Liver (tissue), 9 donors: ENCODE measurements around the gene TNNI3K. TPM values are rescaled to one million over a fixed set of nuclear protein-coding genes. Genes with fewer than 3 reads are reported as not detected.

Experiments used
- DNase-seq: peaks from one replicate; pipeline ENCODE4 v3.0.0-alpha.2; 2017; ENCODE audit warnings: low spot score
- H3K27ac ChIP-seq, 2 donors: one replicate each; pipeline ENCODE4 v1.7.0; 2013; ENCODE audit warnings: inconsistent platforms in 2 of 2, low read length in 2 of 2, control low read depth in 1 of 2, low read depth in 1 of 2, mild to moderate bottlenecking in 1 of 2
- H3K27me3 ChIP-seq, 4 donors: one replicate each; pipeline versions ENCODE4 v1.6.1 to v1.7.0; 2013; ENCODE audit warnings: low read length in 3 of 4, inconsistent platforms in 1 of 4, mild to moderate bottlenecking in 1 of 4, moderate library complexity in 1 of 4; ENCODE audit not compliant: control insufficient read depth in 4 of 4, insufficient read depth in 4 of 4
- H3K36me3 ChIP-seq, 4 donors: one replicate each; pipeline versions ENCODE4 v1.6.1 to v1.7.0; 2013; ENCODE audit warnings: low read length in 3 of 4, mild to moderate bottlenecking in 3 of 4, low read depth in 1 of 4, moderate library complexity in 1 of 4; ENCODE audit not compliant: control insufficient read depth in 4 of 4, insufficient read depth in 3 of 4
- H3K4me1 ChIP-seq, 4 donors: one replicate each; pipeline versions ENCODE4 v1.6.1 to v1.7.0; 2013; ENCODE audit warnings: low read length in 3 of 4, mild to moderate bottlenecking in 3 of 4, moderate library complexity in 1 of 4; ENCODE audit not compliant: control insufficient read depth in 4 of 4, insufficient read depth in 4 of 4
- H3K4me3 ChIP-seq, 3 donors: one replicate each; pipeline versions ENCODE4 v1.6.1 to v1.7.0; 2013; ENCODE audit warnings: low read length in 3 of 3, control low read depth in 1 of 3, low read depth in 1 of 3, mild to moderate bottlenecking in 1 of 3
- H3K9ac ChIP-seq, 2 donors: one replicate each; pipeline ENCODE4 v1.7.0; 2013; ENCODE audit warnings: low read length in 2 of 2, mild to moderate bottlenecking in 2 of 2, moderate library complexity in 2 of 2, control low read depth in 1 of 2, low read depth in 1 of 2
- H3K9me3 ChIP-seq, 4 donors: one replicate each; pipeline versions ENCODE4 v1.6.1 to v1.7.0; 2013; ENCODE audit warnings: low read length in 3 of 4; ENCODE audit not compliant: control insufficient read depth in 4 of 4
- CTCF ChIP-seq: fragments of 150-350 bp; IDR thresholded peaks from 2 replicates; pipeline ENCODE4 v1.5.1; 2017; ENCODE audit warnings: improper control_type of control experiment, low read depth, low read length; ENCODE audit not compliant: missing input control
- EGR1 ChIP-seq, 2 donors: IDR thresholded peaks; 2 replicates each; pipeline ENCODE4 v1.6.1; 2016 to 2018; ENCODE audit warnings: antibody characterized with exemption in 2 of 2, low read depth in 2 of 2
- FOXA1 ChIP-seq: IDR thresholded peaks from 2 replicates; pipeline ENCODE4 v1.6.1; 2016; ENCODE audit warnings: antibody characterized with exemption
- FOXA2 ChIP-seq: IDR thresholded peaks from 2 replicates; pipeline ENCODE4 v1.6.1; 2016; ENCODE audit warnings: antibody characterized with exemption
- GABPA ChIP-seq, 2 donors: IDR thresholded peaks in 1 of 2; conservative IDR thresholded peaks in 1 of 2; 2 replicates each; pipeline ENCODE4 v1.6.1; 2016; ENCODE audit warnings: antibody characterized with exemption in 2 of 2, mild to moderate bottlenecking in 1 of 2, moderate library complexity in 1 of 2
- HNF4A ChIP-seq, 2 donors: conservative IDR thresholded peaks; 2 replicates each; pipeline ENCODE4 v1.6.1; 2016; ENCODE audit warnings: antibody characterized with exemption in 2 of 2, mild to moderate bottlenecking in 2 of 2
- JUND ChIP-seq, 2 donors: IDR thresholded peaks; 2 replicates each; pipeline ENCODE4 v1.6.1; 2016; ENCODE audit warnings: antibody characterized with exemption in 2 of 2
- NR2F2 ChIP-seq: IDR thresholded peaks from 2 replicates; pipeline ENCODE4 v1.6.1; 2016; ENCODE audit warnings: antibody characterized with exemption
- RAD21 ChIP-seq, 2 donors: IDR thresholded peaks; 2 replicates each; pipeline ENCODE4 v1.6.1; 2016; ENCODE audit warnings: antibody characterized with exemption in 2 of 2, mild to moderate bottlenecking in 2 of 2
- SP1 ChIP-seq: IDR thresholded peaks from 2 replicates; pipeline ENCODE4 v1.6.1; 2018; ENCODE audit warnings: antibody characterized with exemption, mild to moderate bottlenecking
- TAF1 ChIP-seq: conservative IDR thresholded peaks from 2 replicates; pipeline ENCODE4 v1.6.1; 2016; ENCODE audit warnings: antibody characterized with exemption, mild to moderate bottlenecking
- YY1 ChIP-seq: IDR thresholded peaks from 2 replicates; pipeline ENCODE4 v1.6.1; 2016; ENCODE audit warnings: antibody characterized with exemption, mild to moderate bottlenecking
- ZBTB33 ChIP-seq: IDR thresholded peaks from 2 replicates; pipeline ENCODE4 v1.6.1; 2016; ENCODE audit warnings: antibody characterized with exemption
- WGBS: extraction: QIAGEN DNeasy Blood & Tissue Kit; methylation state at CpG from one replicate; pipeline ENCODE4 v1.1.7; 2013; 5-methylcytosine and 5-hydroxymethylcytosine counted together
- polyA plus RNA-seq, 2 donors: library from polyadenylated mRNA; stranded (reverse) in 1 of 2; unstranded in 1 of 2; fragments of 200-250 nt in 1 of 2; fragments of >200 nt in 1 of 2; fragmentation: Nextera tagmentation in 1 of 2; extraction: Ambion mirVana in 1 of 2; gene quantifications; one replicate each; pipeline versions ENCODE4 v1.2.1 to v1.2.3, GENCODE V29; 2013 to 2015
- total RNA-seq, 2 donors: library from RNA; depleted of rRNA; stranded (reverse); fragments of >200 nt; gene quantifications; one replicate each; pipeline ENCODE4 v1.2.3, GENCODE V29; 2014
- TF ChIP-seq, protein P1 (sequence below): IDR thresholded peaks from 2 replicates; pipeline ENCODE4 v1.6.1; 2016; ENCODE audit warnings: antibody characterized with exemption
- TF ChIP-seq, protein P2 (sequence below): IDR thresholded peaks from 2 replicates; pipeline ENCODE4 v1.6.1; 2016; ENCODE audit warnings: antibody characterized with exemption
- donor health status: healthy.
- donor health status: healthy.
- donor health status: healthy.
- donor health status: healthy.
- donor health status: healthy.

The TNNI3K gene
- total and polyA plus RNA-seq, 4 donors: 0.09 to 0.10 TPM; not detected in 2

DNA sequence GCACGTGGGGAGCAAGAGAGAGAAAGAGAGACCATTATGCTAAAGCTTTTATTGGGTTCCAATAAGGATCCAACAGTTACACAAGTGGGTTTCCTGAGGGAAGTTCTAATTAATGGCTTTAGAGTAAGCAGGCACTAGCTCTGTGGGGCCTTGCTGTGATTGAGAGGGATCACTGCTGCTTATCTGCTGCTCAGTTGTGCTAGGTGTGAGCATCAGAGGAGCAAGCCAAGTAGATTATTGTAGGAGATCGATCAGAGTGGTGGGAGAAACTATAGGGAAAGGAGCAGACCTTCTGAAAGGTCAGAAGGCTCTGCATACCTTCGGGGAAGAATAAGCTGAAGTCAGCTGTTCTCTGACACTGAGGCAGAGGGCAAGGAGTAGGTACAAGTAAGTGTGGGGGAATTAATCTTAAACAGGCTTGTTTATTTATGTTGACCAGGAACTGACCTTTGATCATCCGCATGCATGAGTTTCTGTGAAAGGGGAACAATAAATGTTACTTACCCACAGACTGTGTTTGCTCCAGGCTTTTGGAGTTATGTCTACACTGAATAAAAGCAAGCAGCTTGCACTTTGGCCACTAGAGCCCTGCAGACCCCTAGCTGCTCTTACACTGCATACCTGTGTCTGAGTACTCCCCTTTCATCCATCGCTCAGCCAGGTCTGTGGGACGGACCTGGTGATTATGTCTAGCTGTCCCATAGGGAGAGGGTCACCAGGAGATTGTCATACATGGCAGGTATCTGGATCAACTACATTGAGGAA is 89.7 kb downstream of the TNNI3K start:
- DNase-seq: no peak
- Histone ChIP-seq H3K27ac (no peak overlapping the region), H3K9ac (no peak overlapping the region), H3K9me3 (no peaks in the 10 kb centered on the region), H3K4me1 (no peaks in the 10 kb centered on the region), H3K27me3 (no peaks in the 10 kb centered on the region), H3K36me3 (no peaks in the 10 kb centered on the region), H3K4me3 (no peak overlapping the region)
- TF ChIP-seq NR2F2 (no peak), EGR1 (IDR thresholded peaks at IDR 0.05; ENCODE audit: low read depth in 2 of 2) (no peak), TAF1 (no peak), JUND (IDR thresholded peaks at IDR 0.05) (no peak), RAD21 (IDR thresholded peaks at IDR 0.05) (no peak)
- WGBS: 79% methylated on average over 6 of the region's 6 CpGs

DNA sequence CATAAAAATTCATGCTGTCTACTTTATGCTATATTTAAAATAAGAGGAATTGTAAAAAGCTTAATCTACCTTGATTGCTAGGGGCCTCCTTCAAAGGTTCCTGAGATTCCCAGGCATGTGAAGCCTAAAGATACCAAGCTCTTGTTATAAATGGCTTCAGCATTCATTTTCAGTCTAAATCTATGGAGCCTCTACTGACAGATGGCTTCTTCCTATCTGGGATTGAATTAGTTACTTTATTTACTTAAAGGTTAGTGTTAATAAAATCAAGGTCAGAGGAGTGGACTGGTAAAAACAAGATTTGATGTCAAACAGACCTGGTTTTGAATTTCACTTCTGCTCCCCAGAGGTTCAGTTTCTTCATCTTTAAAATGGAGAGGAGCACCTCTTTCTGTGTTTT is 93.7 kb downstream of the TNNI3K start:
- TF ChIP-seq TAF1: no peak
- TF ChIP-seq CTCF: no peak
- no peak for TF ChIP-seq JUND (IDR thresholded peaks at IDR 0.05)
- TF ChIP-seq, protein P1, sequence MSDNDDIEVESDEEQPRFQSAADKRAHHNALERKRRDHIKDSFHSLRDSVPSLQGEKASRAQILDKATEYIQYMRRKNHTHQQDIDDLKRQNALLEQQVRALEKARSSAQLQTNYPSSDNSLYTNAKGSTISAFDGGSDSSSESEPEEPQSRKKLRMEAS: no peak
- TF ChIP-seq YY1: no peak
- TF ChIP-seq NR2F2: no peak
- TF ChIP-seq, protein P2, sequence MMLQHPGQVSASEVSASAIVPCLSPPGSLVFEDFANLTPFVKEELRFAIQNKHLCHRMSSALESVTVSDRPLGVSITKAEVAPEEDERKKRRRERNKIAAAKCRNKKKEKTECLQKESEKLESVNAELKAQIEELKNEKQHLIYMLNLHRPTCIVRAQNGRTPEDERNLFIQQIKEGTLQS: no peak
- no peak for TF ChIP-seq SP1
- TF ChIP-seq RAD21 (IDR thresholded peaks at IDR 0.05): no peak
- no peak for TF ChIP-seq EGR1 (IDR thresholded peaks at IDR 0.05; ENCODE audit: low read depth in 2 of 2)
- no peak for TF ChIP-seq HNF4A (conservative IDR thresholded peaks at IDR 0.05)
- TF ChIP-seq ZBTB33: no peak
- TF ChIP-seq FOXA2: no peak
- no peak for TF ChIP-seq GABPA (IDR thresholded peaks at IDR 0.05 in 1 of 2, conservative IDR thresholded peaks at IDR 0.05 in 1 of 2)
- no peak for TF ChIP-seq FOXA1
- H3K9me3 ChIP-seq: no peaks in the 10 kb centered on the region
- no peaks in the 10 kb centered on the region for H3K36me3 ChIP-seq
- no peak overlapping the region for H3K9ac ChIP-seq
- DNase-seq: no peak
- no peaks in the 10 kb centered on the region for H3K4me1 ChIP-seq
- H3K27me3 ChIP-seq: no peaks in the 10 kb centered on the region
- H3K27ac ChIP-seq: no peak overlapping the region
- no peak overlapping the region for H3K4me3 ChIP-seq
